Measurements from ENCODE around the gene MLLT10.

MLLT10 gene

DNA sequence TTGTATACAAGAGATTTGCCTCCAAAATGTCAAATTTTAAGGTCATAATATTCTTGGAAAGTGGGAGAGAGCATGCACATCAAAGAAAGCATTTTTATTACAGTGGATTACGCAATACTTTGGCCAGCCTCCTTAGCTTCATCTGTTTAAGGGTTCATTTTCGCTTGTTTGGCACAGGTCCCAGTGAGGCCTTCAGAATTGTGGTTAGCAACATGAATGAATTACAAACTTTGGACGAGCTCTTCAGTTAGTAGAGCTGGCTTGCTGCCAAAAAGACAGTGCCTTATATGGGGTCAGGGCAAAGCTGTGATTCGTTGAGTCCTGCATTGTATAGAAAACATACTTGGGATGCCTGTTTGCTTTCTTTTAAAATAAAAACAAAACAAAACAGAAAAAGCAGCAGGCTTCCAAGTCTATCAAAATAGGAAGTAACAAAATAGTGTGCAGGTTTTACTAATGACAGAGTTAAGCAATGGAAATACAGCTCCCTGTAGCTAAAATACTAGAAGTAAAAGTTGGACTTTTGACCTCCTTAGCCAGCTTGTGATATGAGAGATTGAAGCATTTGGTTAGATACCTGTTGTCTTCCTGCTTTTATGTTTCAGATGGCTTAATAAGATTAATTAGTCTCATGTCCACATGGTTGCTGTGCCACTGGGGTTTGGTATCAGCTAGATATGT is 190.8 kb downstream of the MLLT10 start:
- H3K9me3 Mint-ChIP-seq: no peaks in the 10 kb centered on the region
- peaks cover 31% of the 10 kb centered on the region for H3K4me1 Mint-ChIP-seq
- CTCF ChIA-PET: interaction anchor here (0.7 to 1.3 kb wide), 2 partner anchors 9 to 228 kb away, joined by 3 to 7 read pairs; no protein-coding TSS in a partner anchor
- H3K36me3 Mint-ChIP-seq: peaks cover 34% of the 10 kb centered on the region
- DNase-seq: peak; percentile 62
- no peak overlapping the region for H3K27ac Mint-ChIP-seq
- H3K4me3 Mint-ChIP-seq: no peak overlapping the region
- no peaks in the 10 kb centered on the region for H3K27me3 Mint-ChIP-seq

DNA sequence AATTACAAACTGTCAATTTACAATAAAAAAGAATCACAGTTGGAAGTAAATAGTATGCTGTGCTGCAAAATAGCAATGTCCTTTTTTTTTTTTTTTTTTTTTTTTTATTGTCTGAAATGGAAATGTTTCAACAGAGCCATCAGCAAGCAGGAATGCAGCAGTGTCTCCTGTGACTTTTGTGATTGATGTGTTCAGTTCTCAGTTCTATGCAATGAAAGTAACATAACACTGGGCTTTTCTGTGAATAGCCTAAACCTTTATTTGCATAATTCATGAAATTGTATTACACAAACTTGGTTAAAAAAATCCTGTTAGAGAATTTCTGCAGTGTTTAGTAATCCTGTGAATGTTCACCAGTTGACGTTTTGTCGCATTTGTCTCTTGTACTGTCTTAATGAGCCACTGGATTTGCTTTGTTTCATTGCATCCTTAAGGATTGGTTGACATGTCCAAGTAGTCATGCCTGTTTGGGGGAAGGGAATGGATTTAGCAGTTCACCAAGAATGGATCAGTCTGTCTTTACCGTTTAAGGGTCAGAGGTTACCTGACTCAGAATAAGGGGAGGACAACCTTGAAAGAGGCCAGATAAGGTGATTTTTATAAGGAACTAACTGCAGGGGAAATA is 192.7 kb downstream of the MLLT10 start:
- CTCF ChIA-PET: no interaction called here
- H3K9me3 Mint-ChIP-seq: no peaks in the 10 kb centered on the region
- H3K27ac Mint-ChIP-seq: no peak overlapping the region
- H3K4me3 Mint-ChIP-seq: no peak overlapping the region
- H3K27me3 Mint-ChIP-seq: no peaks in the 10 kb centered on the region
- DNase-seq: no peak
- H3K36me3 Mint-ChIP-seq: peaks cover 35% of the 10 kb centered on the region
- H3K4me1 Mint-ChIP-seq: peaks cover 31% of the 10 kb centered on the region

DNA sequence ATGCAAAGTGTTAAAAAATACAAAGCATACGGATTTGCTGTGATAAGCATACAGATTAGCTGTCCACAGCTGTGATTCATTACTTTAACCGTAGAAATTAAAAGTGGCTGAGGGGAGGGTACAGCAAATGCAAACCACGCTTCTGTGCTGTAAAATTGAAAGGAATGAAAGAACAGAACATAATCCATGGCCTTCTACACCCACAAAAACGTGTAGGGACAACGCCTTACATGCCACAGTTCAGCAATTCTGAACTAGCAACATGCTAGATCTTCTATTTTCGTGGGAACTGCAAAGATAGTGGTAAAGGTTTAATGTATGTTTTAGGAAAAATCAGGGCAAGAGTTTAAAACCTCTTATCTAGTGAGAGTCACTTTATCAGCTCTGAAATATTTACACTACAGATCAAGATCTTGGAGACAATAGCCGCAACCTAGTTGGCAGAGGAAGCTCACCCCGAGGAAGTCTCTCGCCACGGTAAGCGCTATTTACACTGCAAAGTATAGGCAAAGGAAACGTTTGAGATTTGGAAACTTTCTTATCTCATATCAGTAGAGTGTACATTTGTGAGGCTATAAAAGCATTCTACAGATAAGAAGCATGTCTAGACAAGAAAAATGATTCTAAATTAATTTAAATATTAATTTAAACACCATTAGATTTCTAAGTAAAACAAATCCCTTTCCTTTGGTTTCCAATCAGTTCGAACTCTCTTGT is 193.6 kb downstream of the MLLT10 start:
- Mint-ChIP-seq H3K4me1 (peaks cover 37% of the 10 kb centered on the region), H3K27me3 (no peaks in the 10 kb centered on the region), H3K9me3 (no peaks in the 10 kb centered on the region), H3K4me3 (no peak overlapping the region), H3K27ac (peak overlapping the region; percentile 26), H3K36me3 (peaks cover 38% of the 10 kb centered on the region)
- no peak for DNase-seq
- CTCF ChIA-PET: interaction anchor here (8.1 kb wide), 1 partner anchor 231 kb away, joined by 52 read pairs; no protein-coding TSS in a partner anchor

DNA sequence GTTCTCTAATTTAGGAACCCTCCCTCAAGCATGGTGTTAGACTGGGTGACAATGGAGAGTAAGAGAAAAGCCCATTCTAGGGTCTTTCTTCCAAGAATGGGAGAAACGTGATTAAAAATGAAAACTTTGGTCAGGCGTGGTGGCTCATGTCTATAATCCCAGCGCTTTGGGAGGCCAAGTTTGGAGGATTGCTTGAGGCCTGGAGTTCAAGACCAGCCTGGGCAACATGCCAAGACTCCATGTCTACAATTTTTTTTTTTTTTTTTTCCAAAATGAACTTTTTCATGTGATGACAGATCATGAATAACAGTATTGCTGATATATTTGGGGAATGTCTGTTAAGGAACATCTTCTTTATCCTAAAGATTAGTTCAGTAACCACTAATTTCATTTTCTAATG is 194.6 kb downstream of the MLLT10 start:
- no peak overlapping the region for H3K4me3 Mint-ChIP-seq
- peaks cover 37% of the 10 kb centered on the region for H3K4me1 Mint-ChIP-seq
- H3K27ac Mint-ChIP-seq: no peak overlapping the region
- H3K9me3 Mint-ChIP-seq: no peaks in the 10 kb centered on the region
- peaks cover 38% of the 10 kb centered on the region for H3K36me3 Mint-ChIP-seq
- CTCF ChIA-PET: interaction anchor here (8.1 kb wide), 1 partner anchor 232 kb away, joined by 52 read pairs; no protein-coding TSS in a partner anchor
- no peak for DNase-seq
- no peaks in the 10 kb centered on the region for H3K27me3 Mint-ChIP-seq

GRCh38 chr10:21732067-21732772 is 198.2 kb downstream of the MLLT10 start:
- Mint-ChIP-seq H3K4me3 (no peak overlapping the region), H3K27ac (no peak overlapping the region), H3K36me3 (peaks cover 46% of the 10 kb centered on the region), H3K9me3 (no peaks in the 10 kb centered on the region), H3K4me1 (peaks cover 38% of the 10 kb centered on the region), H3K27me3 (no peaks in the 10 kb centered on the region)
- peak; percentile 60 for DNase-seq
- CTCF ChIA-PET: interaction anchor here (0.8 to 8.1 kb wide), 9 partner anchors 9 to 452 kb away, joined by 3 to 52 read pairs (median 4); no protein-coding TSS in a partner anchor

DNA sequence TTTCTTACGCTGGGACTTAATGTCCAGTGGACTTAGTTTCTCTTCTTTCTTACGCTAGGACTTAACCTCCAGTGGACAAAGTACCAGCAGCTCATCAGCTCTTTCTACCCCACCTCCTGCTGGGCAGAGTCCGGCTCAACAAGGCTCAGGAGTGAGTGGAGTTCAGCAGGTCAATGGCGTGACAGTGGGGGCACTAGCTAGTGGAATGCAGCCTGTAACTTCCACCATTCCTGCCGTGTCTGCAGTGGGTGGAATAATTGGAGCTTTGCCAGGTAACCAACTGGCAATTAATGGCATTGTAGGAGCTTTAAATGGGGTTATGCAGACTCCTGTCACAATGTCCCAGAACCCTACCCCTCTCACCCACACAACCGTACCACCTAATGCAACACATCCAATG is 199.7 kb downstream of the MLLT10 start:
- Mint-ChIP-seq H3K4me1 (peaks cover 33% of the 10 kb centered on the region), H3K27me3 (no peaks in the 10 kb centered on the region), H3K36me3 (peaks cover 40% of the 10 kb centered on the region), H3K9me3 (no peaks in the 10 kb centered on the region), H3K4me3 (no peak overlapping the region), H3K27ac (no peak overlapping the region)
- no peak for DNase-seq
- CTCF ChIA-PET: interaction anchor here (1.3 to 8.1 kb wide), 2 partner anchors 9 to 237 kb away, joined by 3 to 52 read pairs; no protein-coding TSS in a partner anchor

DNA sequence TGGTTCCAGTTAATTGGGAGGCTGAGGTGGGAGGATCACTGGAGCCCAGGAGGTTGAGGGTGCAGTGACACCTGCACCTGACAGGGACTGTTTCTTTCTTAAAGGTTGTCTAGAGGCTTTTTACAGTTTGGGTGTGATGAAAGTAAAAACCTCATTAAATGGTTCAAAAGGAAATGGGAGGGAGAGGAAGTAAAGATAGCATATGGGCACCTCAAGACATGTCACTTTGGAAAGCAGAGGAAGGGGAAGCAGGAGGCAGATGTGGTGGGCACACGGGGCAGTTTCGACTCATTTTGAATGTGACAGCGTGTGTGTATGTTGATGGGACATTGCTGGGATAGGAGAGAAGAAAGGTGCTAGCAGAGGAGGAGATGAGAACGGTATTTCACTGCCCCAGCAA is 203.1 kb downstream of the MLLT10 start:
- no peak for DNase-seq
- H3K9me3 Mint-ChIP-seq: no peaks in the 10 kb centered on the region
- H3K4me3 Mint-ChIP-seq: no peak overlapping the region
- CTCF ChIA-PET: no interaction called here
- no peaks in the 10 kb centered on the region for H3K27me3 Mint-ChIP-seq
- peaks cover 64% of the 10 kb centered on the region for H3K4me1 Mint-ChIP-seq
- H3K27ac Mint-ChIP-seq: peak overlapping the region; percentile 66
- H3K36me3 Mint-ChIP-seq: peaks cover 49% of the 10 kb centered on the region

- H3K27ac Mint-ChIP-seq: peak overlapping the region; percentile 85
- no peaks in the 10 kb centered on the region for H3K9me3 Mint-ChIP-seq
- CTCF ChIA-PET: interaction anchor here (1.0 kb wide), 1 partner anchor 9 kb away, joined by 3 read pairs; no protein-coding TSS in a partner anchor
- H3K4me1 Mint-ChIP-seq: peaks cover 59% of the 10 kb centered on the region
- no peaks in the 10 kb centered on the region for H3K27me3 Mint-ChIP-seq
- peaks cover 49% of the 10 kb centered on the region for H3K36me3 Mint-ChIP-seq
- H3K4me3 Mint-ChIP-seq: no peak overlapping the region
- DNase-seq: peak; percentile 58
Measured at GRCh38 chr10:21740989-21741388, 207.0 kb downstream of the MLLT10 start.

DNA sequence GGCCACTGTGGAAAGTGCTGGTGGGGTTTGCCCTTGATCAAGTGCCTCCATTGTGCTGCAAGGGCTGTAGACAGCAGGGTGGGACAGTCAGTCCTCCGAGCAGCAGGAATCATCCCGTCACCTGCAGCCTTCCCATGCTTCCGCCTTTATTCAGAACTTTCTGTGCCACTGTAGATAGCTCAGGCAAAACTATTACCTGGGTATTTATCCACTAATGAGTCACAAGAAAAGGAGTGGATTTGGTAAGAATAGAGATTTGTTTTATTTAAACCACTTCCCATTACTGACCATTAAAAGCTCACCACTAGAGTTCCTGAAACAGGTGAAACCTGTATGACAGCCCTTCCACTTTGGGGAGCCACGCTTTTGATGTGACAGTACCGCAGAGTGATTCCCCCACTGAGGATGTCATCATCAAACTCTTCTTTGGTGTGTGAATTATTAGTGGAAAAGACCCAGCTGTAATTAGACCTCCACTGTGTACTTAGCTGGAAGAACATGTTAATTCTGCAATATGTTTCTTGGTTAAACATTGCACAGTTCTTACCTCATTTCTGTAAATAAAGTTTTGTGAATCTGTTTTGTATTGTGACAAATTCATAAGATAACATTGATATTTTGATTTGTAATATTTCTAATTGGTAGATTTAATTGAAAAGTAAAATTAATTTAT is 208.8 kb downstream of the MLLT10 start:
- DNase-seq: no peak
- H3K27me3 Mint-ChIP-seq: no peaks in the 10 kb centered on the region
- no peak overlapping the region for H3K27ac Mint-ChIP-seq
- H3K4me1 Mint-ChIP-seq: peaks cover 56% of the 10 kb centered on the region
- H3K36me3 Mint-ChIP-seq: peaks cover 43% of the 10 kb centered on the region
- no peaks in the 10 kb centered on the region for H3K9me3 Mint-ChIP-seq
- CTCF ChIA-PET: no interaction called here
- no peak overlapping the region for H3K4me3 Mint-ChIP-seq

DNA sequence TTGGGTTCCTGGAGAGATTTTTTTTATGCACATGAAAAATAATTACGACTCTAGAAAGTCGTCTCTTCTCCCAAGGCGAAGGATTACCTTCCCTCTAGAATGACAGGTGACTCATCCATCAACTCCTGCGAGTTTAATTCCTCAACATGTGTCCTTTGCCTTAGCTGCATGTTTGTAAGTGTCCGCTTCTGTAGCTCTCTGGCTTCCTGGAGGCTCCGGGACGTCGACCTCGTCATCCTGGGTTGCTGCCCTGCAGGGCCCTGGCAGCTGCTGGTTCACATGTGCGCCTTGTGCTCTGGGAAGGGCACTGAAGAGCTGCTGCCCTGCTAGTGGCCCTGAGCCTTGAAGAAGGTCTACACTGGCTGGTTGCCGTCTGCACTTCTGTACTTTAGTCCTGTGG is 210.2 kb downstream of the MLLT10 start:
- Mint-ChIP-seq H3K36me3 (peaks cover 40% of the 10 kb centered on the region), H3K27me3 (no peaks in the 10 kb centered on the region), H3K27ac (no peak overlapping the region), H3K4me1 (peaks cover 48% of the 10 kb centered on the region), H3K9me3 (no peaks in the 10 kb centered on the region), H3K4me3 (no peak overlapping the region)
- CTCF ChIA-PET: no interaction called here
- DNase-seq: no peak

DNA sequence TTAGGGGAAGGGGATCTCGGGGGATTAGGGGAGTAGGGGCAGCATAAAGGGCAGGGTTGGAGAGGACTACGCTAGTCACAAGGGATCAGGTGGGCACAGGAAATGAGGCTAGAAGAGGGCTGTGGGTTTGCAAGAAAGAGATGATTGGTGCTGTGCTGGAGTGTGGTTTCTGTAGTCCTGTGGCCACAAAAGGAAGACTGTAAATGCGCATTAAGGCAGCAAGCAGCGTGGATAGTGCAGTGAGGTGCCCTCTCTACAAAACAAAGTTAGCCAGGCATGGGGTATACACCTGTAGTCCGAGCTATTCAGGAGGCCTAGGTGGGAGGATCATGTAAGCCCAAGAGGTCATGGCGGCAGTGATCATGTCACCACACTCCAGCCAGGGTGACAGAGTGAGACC is 212.1 kb downstream of the MLLT10 start:
- Mint-ChIP-seq H3K4me1 (peaks cover 29% of the 10 kb centered on the region), H3K4me3 (no peak overlapping the region), H3K27ac (peak overlapping the region; percentile 58), H3K9me3 (no peaks in the 10 kb centered on the region), H3K36me3 (peaks cover 31% of the 10 kb centered on the region), H3K27me3 (no peaks in the 10 kb centered on the region)
- CTCF ChIA-PET: interaction anchor here (1.3 kb wide), 1 partner anchor 14 kb away, joined by 4 read pairs; no protein-coding TSS in a partner anchor
- peak; percentile 48 for DNase-seq

DNA sequence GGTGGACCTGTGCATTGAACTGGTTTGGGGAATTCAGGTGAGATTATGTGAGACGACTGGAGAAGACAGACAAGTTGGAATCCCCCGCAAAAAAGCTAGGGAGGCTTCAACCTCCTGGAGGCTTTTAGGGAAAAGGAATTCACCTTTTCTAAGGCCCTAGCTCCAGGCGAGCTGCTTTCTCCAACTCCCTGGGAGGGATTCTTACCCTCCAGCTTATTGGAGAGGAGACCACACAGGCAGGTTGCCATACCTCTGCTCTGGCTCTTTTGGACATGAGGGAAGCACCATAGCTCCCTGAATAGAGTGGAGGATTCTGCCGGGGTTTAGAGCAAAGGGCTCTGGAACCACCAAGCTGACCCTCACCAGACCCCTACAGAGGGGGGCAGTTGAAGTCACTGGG is 213.8 kb downstream of the MLLT10 start:
- CTCF ChIA-PET: no interaction called here
- Mint-ChIP-seq H3K4me3 (no peak overlapping the region), H3K9me3 (no peaks in the 10 kb centered on the region), H3K27ac (no peak overlapping the region), H3K4me1 (peaks cover 19% of the 10 kb centered on the region), H3K27me3 (no peaks in the 10 kb centered on the region), H3K36me3 (peaks cover 22% of the 10 kb centered on the region)
- DNase-seq: no peak

DNA sequence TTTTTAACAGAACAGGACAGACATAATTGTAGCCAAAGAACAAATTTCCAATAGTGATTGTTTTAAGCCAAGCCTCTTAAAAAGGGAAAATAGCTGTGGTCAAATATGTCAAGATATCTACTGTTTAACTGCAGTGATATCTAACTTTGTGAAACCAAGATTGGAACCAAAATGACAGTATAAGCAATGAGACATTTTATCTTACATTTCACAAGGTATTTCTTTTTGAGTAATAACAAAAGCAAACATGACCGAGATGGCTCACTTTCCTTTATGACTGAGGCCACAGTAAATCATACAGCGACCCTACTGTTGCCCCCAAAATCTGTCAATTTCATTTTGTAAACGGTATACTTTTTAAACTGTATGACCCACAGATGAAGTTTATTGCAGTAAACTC is 215.8 kb downstream of the MLLT10 start:
- H3K4me1 Mint-ChIP-seq: peaks cover 19% of the 10 kb centered on the region
- H3K27me3 Mint-ChIP-seq: no peaks in the 10 kb centered on the region
- no peak overlapping the region for H3K4me3 Mint-ChIP-seq
- H3K36me3 Mint-ChIP-seq: peaks cover 16% of the 10 kb centered on the region
- no peak for DNase-seq
- H3K9me3 Mint-ChIP-seq: no peaks in the 10 kb centered on the region
- H3K27ac Mint-ChIP-seq: no peak overlapping the region
- CTCF ChIA-PET: no interaction called here

All from activated naive CD4-positive, alpha-beta T cell treated with anti-CD3 and anti-CD28 coated beads, Interleukin-2, amount 10 ng/mL, durations not matched to agents 7 days and 5 days (primary cell).